ENCODE measurements around the gene AIP.

- no peak for TF ChIP-seq POLR2A (IDR thresholded peaks at IDR 0.05)
- no peak for TF ChIP-seq CTCF (IDR thresholded peaks at IDR 0.05)
Measured at GRCh38 chr11:67499808-67500483, 17.1 kb downstream of the AIP start.
